NCI-H1436 treated with DMSO at 0.1 percent for 48 hours (cell line): ENCODE measurements around the gene PCID2.
A peak's percentile ranks its signal among the peaks of the same experiment; 100 is the strongest.

Experiments
- DNase-seq: peaks from one replicate; lab custom pipeline; 2025; lab: John Stamatoyannopoulos, UW

The PCID2 gene

GRCh38 chr13:113219256-113219940, 10.9 kb upstream of the PCID2 start:
- DNase-seq, result no peak

DNA sequence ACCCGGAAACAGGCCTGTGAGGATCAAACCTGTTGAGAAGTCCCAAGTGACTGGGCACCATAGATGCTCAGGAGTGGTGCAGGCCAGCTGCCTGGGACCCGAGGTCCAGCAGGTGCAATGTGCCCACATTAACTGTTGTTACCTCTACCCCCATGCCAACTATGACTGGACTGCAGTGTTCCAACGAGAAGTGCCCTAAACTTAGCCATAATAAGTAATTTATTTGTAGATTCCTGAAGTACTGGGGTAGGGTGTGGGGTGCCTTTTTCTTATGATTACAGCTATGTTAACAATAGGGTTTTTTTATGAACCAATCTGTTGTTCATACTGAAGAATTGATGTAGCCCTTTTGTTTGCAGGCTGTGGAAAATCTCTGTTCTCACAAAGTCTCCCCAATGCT, 10.1 kb upstream of the PCID2 start:
- DNase-seq, result no peak

- peak; percentile 76 for DNase-seq
Observed at GRCh38 chr13:113216254-113217048, 8.0 kb upstream of the PCID2 start.

- no peak for DNase-seq
Observed at GRCh38 chr13:113211774-113212173, 3.3 kb upstream of the PCID2 start.

- DNase-seq, result no peak
Observed at GRCh38 chr13:113210833-113211232, 2.4 kb upstream of the PCID2 start.

DNA sequence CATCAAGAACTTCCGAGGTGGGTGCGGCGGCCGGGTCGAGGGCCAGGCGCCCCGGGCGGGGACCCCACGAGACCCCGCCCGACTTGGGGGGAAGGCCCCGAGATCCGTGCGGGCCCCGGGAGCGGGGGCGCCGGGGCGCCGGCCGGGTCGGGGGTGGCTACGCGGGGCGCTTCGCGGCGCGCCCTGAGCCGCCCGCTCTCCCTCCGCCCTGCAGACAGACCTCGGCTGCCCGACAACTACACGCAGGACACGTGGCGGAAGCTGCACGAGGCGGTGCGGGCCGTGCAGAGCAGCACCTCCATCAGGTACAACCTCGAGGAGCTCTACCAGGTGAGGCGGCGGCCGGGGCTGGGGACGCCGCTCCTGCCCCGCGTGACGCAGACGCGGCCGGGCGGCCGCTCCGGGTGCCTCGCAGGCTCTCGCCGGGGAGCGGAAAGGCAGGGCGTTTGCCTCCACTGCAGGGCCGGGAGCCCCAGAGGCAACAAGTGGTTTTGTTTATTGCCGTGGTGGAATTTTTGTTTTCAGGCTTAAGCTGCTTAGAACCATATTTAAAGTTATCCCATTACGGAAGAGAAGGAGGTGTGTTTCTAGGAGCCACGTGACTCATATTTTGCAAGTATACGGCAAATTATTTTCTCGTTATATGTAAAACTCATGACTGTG, 1.4 kb upstream of the PCID2 start:
- DNase-seq, result no peak

- DNase-seq, result no peak
Observed at GRCh38 chr13:113209336-113209758, 878 bp upstream of the PCID2 start, which contains the start of gene CUL4A. Gene CUL4A, plus strand, starts transcription at chr13:113209613. Its CDS starts 15 bp downstream, at chr13:113209628.

GRCh38 chr13:113207890-113208420, 514 bp downstream of the PCID2 start:
- DNase-seq, result no peak

DNA sequence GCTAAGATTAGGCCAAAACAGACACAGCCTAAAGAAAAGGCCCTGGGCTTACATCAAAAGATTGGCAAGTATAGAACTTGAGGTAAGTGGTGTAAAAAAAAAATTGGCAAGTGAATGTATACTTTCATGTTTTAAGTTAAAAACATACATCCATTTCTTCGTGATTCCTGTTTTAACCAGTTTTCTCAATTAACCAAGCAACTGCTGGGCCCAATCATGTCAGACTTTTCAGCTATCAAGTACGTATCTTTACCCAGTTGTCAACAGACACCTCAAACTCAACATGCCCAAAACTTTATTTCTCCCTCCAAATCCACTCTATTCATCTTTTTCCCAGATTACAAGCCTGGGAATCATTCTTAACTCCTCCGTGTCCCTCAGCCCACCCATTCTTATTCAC, 1.0 kb downstream of the PCID2 start:
- no peak for DNase-seq

GRCh38 chr13:113205428-113205931, 3.0 kb downstream of the PCID2 start:
- DNase-seq, result no peak

GRCh38 chr13:113204378-113204734, 4.1 kb downstream of the PCID2 start:
- no peak for DNase-seq

DNA sequence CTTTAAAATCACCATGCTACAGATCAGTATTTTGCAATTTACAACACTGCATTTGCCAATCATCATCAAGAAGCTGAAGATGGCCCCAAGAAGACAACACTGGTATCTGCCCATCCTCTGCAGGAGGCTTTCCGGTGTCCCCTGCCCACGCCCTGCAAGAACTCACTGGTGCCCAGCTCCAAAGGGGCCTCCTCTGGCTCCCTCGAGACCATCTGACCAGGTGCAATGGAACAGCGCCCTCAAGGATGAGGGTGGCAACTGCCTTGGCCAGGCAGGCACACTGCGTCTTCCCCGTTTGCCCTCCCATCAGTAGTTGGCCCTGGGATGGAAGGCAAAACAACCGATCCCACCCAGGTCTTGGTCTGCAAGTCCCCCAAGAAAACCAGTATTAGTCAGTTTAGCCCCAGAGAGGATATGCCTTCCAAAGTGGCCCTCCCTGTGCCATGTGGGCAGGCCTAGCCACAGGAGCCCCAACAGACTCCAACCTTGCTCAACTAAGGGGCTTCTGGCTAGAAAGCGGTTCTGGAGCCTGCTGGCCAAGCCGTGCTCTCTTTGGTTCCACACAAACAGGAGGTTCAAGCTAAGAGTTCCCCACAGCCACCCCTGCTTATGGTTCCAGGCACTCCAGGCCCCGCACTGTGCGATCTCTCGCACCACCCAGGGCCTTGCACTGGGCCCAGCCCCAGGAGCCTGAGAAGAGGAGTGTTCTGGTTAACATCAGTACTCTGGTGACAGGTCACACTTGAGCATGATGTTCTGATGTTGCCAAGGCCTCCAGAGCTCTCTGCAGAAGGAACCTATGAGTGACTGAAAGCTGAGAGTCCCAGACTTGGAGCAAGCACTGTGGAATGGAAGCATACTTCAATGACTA, 4.7 kb downstream of the PCID2 start:
- DNase-seq, result no peak

- DNase-seq, result no peak
Observed at GRCh38 chr13:113202912-113203311, 5.6 kb downstream of the PCID2 start.

GRCh38 chr13:113201815-113202214, 6.7 kb downstream of the PCID2 start:
- DNase-seq, result no peak

- no peak for DNase-seq
Observed at GRCh38 chr13:113196970-113197737, 11.3 kb downstream of the PCID2 start.

DNA sequence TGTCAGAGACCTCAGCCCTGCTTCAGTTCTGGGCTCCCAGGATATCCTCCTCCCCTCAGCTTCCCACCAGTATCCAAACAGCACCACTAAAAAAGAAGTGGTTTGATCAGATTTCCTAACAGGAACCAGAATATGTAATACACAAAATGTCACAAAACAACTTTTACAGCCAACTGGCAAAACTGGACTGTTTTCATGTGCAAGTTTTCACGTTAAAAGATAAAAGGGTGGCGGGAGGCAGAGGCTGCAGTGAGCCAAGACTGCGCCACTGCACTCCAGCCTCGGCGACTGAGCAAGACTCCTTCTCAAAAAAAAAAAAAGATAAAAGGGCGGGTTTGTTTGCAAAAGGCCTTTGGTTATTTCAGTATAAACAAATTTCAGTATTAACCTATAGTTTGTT, 13.1 kb downstream of the PCID2 start:
- DNase-seq, result no peak

DNA sequence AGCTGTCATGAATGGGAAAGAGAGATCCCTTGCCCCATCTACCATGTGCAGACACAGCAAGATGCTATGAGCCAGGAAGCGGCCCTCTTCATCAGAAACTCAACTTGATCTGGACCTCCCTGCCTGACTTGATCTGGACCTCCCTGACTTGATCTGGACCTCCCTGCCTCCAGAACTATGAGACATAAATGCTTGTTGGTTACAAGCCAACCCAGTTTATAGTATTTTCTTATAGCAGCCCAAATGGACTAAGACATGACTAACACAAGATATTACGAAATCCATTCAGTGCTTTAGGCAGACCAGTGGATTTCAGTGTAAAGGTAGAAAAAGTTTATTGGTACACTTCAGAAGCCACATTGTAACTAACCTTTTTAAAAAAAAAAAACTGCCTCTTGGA, 15.6 kb downstream of the PCID2 start:
- no peak for DNase-seq

- DNase-seq, result no peak
Observed at GRCh38 chr13:113192279-113192678, 16.2 kb downstream of the PCID2 start.

DNA sequence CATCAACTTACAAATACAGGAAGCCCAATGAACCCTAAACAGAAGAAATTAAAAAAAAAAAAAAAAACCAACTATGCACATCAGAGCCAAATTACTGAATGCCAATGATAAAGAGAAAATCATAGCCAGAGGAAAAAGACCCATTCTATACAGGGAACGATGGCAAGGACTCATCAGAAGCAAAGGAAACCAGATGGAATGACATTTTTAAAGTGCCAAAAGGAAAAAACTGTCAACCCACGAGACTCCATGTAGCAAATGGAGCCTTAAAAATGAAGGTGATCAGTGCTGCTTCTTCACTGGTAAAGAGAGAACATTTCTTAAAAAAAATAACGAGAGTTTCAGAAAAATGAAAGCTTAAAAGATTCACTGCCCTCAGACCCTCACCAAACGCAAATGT, 18.3 kb downstream of the PCID2 start:
- no peak for DNase-seq

- no peak for DNase-seq
Observed at GRCh38 chr13:113187883-113188665, 20.4 kb downstream of the PCID2 start.
